ENCODE results near the gene WDR7.
"Not testable (repeated sequence)": the region's sequence is repeated elsewhere in the genome, so short reads cannot be mapped to it uniquely, and the experiment has no call there.

The WDR7 gene

DNA sequence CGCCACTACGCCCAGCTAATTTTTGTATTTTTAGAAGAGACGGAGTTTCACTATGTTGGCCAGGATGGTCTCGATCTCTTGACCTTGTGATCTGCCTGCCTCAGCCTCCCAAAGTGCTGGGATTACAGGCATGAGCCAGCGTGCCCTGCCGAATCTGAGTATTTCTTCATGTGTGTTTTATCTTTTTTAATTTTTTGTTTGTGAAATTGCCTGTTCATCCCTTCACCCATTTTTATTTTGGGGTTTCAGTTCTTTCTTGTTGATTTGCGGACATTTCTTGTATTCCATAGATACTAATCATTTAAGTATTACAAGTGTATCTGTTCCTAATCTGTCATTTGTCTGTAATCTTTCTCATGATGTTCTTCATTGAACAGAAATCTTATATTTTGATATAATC lies 3.1 kb downstream of the WDR7 start:
- not testable (repeated sequence) for DNase-seq (ENCODE audit: low spot score)

DNA sequence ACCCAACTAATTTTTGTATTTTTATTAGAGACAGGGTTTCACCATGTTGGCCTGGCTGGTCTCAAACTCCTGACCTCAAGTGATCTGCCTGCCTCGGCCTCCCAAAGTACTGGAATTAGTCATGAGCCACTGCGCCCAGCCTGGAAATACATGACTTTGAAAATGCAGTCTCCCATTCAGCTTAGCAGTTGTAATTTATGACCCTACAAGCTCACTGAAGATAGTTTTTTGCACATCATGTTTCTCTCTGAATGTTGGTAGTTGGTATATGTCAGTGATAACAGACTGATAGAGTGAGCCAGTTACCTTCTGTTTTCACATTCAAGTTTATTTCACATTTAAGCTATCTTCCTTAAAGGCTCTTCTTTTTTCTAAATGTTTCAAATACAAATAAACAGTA lies 7.1 kb downstream of the WDR7 start:
- no peak for DNase-seq (ENCODE audit: low spot score)

DNA sequence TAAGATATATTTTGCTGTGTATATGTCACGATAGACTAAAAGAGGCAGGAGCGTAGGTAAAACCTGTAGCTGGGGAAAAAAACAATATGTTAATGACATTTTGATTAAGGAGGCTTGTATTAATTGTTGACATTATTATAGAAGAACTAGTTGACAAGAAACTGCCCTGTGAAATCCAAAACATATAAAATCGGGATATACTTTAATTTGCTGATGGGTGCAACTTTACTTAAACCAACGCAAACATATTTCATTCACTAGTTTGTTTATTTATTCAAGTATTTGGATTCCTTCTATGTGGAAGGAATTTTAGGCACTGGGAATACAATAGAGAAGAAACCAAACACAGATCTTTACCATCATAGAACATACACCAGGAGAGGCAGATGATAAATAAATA lies 8.0 kb downstream of the WDR7 start:
- no peak for DNase-seq (ENCODE audit: low spot score)

DNA sequence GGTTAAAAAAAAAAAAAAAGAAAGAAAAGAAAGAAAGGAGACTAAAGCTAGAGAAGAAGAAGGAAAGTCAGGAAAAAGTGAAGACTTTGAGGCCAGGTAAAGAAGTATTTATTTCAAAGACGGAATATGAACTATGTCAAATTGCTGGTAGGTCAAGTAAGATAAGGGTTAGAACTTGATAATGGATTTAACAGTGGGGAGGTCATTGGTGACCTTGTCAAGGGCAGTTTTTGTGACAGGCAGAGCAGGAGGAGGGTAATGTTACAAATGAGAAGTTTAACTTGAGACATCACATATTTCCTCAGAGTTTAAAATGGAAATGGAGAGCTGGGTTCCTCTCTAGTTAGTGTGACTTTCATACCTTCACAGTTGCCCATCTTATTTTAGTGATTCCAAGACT lies 9.5 kb downstream of the WDR7 start:
- DNase-seq (ENCODE audit: low spot score) = no peak

DNA sequence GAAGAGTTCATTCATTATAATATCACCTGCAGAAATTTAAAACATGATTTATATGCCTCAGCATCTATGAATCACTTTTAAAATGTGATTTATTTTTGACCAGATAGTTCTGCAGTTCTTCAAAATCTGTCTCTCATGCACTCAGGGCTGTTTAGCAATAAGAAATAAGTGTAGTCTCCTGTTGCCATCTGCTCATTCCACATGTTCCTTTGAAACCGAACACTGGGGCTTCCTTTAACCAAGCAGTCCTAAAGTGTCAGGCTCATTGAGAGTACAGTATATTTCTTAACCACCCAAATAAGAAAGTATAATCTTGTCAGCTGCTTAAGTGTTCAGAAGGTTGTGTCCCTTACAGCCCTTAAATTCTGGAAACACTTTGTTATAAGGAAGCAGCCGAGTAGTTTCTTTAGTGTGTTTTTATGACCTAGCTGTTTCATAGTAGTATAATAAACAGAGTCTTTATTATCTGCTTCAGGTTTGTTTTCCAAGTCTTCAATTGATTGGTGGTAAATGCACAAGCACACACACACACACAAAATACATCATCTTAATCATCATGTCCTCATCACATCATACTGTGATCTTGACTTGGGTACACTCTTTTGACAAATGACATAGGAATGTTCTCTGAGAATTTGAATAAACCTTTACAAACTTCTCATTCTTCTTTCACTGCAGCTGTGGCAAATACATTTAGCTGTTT lies 10.4 kb downstream of the WDR7 start:
- DNase-seq (ENCODE audit: low spot score) = no peak

DNA sequence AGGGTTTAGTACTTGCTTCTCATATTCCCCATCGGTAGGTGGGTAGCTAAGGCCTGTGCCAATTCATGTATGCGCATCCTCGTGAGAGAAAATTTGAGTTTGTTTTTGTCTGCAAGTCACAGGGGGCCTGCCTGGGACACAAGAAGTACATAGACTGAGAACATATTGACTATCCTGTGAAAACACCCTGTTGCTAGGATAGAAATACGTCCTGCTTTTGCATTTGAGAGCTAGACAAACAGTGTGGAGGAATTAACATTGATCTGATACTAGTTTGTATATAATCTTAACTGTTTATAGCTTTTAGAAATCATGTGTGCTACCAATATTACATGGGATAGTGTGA lies 10.9 kb downstream of the WDR7 start:
- DNase-seq (ENCODE audit: low spot score) = no peak

DNA sequence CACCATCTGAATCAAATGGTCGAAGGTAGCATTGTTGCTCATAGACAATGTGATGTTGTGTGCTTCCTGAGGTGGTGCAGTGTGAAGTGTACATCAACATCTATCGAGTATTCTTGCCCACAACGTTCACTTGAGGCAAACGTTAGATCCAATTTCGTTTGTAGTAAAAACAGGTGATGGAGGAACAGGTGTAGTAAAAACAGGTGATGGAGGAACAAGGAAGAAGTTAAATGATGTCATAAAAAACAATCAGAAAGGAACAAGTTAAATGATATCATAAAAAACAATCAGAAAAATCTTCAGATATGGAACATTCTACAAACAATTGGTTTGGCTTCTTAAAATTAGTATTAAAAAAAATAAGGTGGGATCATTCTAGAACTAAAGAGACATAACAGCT lies 11.3 kb downstream of the WDR7 start:
- DNase-seq (ENCODE audit: low spot score) = no peak

DNA sequence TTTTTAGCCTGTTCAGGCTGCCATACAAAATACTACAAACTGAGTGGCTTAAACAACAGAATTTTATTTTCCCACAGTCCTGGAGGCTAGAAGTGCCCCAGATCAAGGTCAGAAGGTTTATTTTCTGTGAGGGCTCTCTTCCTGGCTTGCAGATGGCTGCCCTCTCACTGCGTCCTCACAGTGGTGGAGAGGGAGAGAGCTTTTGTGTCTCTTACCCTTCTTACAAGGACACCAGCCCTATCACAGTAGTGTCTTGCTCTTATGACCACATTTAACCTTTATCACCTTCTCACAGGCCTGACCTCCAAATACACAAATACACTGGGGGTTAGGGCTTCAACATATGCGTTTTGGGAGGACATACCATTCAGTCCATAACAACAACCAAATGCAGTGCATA lies 11.7 kb downstream of the WDR7 start:
- no peak for DNase-seq (ENCODE audit: low spot score)

DNA sequence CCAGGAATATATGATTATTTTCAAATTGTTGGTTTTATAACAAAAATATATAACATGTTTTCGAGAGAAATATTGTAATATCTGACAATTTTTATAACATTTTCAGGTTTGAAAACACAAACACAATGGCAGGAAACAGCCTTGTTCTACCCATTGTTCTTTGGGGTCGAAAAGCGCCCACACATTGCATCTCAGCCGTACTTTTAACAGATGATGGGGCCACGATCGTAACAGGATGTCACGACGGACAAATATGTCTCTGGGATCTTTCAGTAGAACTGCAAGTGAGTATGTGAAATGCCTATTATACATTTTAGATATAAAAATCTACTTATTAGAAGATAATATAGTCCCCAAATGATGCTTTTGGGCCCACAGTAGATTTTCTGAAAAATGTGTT lies 21.2 kb downstream of the WDR7 start:
- no peak for DNase-seq (ENCODE audit: low spot score)

DNA sequence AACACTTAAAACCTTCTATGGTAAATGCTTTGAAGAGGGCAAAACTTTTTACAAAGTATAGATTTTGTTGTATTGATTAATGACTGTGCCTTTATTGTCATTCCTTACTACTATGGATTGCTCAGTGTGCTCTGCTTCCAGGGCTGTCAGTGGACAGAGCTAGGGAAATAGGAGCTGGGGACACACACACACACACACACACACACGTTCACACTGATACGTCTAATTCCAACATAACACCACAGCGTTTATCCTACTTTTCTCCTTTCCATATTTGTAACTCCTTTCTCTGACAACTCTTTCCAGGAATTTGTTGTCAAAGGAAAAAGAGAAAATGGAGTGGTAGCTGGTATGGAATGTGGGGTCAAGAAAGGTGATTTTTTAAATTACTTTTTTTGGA lies 21.8 kb downstream of the WDR7 start:
- DNase-seq (ENCODE audit: low spot score) = no peak

DNA sequence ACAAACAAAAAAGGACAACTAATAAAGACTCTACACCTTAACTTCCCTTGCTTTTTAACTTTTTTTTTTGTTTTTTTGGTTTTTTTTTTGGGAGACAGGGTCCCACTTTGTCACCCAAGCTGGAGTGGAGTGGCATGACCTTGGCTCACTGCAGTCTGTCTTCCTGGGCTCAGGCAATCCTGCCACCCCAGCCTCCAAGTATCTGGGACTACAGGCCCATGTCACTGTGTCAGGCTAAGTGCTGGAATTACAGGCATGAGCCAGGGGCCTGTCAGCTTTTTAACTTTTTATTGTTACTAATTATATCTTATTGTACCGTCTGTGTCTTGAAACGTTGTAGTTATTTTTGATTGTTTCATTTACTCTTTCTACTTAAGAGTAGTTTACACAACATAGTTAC lies 25.5 kb downstream of the WDR7 start:
- no peak for DNase-seq (ENCODE audit: low spot score)

DNA sequence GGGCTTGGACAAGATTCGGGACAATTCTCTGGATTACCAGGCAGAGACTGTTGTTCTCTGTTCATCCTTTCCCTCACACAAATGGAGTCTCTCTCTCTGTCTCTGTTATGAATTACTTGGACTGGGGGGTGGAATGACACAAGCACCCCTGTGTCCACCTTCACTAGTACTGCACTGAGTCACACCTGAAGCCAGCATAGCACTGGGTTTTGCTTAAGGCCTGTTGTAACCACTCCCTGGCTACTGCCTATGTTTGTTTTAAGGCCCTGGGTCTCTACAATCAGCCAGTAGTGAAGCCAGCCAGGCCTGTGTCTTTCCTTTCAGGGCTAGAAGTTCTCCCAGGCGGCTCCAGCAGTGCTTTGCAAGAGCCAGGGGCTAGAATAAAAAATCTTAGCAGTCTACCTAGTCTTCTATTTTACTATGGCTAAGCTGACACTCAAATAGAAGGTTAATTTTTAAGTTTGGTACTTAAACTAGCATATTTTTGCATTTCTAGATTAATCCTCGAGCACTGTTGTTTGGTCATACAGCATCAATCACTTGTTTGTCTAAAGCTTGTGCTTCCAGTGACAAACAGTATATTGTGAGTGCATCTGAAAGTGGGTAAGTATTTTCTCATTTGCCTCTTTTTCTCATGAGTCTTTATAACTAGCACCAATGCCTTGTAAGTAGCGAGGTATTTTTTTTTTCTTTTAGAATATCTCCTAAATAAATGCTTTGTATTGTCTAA lies 27.8 kb downstream of the WDR7 start:
- DNase-seq (ENCODE audit: low spot score) = no peak

DNA sequence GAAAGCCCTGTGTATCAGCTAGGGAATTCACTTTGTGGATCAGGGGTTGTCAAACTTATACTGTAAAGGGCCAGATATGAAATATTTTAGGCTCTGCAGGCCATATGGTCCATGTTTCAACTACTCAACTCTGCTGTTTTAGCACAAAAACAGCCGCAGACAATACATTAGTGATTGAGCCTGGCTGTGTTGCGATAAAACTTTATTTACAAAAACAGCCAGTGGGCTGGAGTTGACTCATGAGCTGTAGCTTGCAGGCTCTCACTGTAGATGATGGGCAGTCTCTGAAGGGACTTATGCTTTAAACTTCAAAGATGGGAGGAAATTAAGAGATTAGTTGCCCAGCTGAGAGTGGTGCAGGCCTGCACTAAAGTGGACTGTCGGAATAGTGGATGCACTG lies 33.1 kb downstream of the WDR7 start:
- no peak for DNase-seq (ENCODE audit: low spot score)

DNA sequence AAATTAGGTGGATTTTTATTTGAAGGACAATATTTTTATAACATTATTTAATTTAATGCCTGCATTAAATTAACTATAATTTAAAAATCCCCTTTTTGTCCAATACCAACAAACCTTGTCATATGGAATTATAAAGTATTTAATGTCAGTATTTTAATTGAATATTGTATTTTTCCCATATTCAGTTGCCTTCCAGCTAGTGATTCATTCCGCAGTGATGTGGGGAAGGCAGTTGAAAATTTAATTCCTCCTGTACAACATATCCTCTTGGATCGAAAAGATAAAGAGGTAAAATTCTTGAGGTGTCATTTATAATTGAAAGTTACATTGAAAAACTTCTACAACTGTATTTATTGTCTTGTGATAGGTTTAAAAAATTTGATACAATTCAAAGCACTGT lies 40.4 kb downstream of the WDR7 start:
- no peak for DNase-seq (ENCODE audit: low spot score)

DNA sequence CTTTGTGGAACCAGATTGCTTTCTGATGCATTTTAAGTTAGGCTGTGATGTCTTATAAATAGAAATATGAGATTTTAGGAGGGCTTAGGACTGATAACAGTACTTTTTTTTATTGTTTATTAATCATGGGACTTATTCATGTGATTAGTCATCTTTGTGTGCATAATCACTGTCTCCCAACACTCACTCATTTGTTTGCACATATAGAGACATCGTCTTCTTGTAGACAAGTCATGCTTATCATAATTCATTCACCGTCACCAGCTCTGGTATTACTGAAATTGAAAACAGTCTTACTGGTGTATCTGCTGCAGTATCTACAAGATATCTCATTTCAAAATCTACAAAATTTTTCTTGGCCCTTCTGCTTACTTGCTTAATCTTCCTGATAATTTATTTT lies 45.8 kb downstream of the WDR7 start:
- peak; percentile 7 for DNase-seq (ENCODE audit: low spot score)

DNA sequence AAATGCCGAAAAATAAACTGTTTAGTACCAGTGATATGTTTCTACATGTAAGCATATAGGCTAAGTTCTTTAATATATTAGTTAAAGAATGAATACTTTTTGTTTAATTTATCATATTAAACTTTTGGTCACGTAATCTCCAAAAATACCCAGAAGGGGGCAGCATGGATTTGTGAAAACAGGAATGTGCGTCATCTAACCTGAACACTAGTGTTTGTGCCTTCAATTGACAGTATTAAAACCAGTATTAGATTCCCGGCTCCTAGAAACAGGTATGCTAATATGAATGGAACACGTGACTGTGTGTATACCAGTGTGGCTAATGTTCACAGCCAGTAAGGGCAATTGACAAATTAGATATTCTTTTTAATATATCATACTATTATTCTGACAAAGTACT lies 51.8 kb downstream of the WDR7 start:
- peak; percentile 19 for DNase-seq (ENCODE audit: low spot score)

DNA sequence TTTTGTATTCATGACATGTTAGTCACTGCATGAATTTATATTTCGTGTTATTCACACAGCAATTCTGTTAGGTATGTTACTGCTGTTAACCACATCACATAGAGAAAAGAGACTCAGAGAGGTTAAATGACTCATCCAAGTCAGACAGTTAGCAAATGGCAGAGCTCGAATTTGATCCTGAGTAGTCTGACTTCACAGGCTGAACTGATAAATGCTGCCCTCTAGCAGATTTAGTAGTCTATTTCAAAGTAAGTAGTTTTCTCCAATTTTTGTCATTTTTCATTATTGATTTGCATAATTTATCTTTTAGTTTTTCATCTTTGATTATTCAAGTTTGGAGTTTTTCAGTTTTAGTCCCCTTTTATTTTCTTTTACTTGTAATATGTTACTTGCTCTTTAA lies 58.3 kb downstream of the WDR7 start:
- peak; percentile 68 for DNase-seq (ENCODE audit: low spot score)

DNA sequence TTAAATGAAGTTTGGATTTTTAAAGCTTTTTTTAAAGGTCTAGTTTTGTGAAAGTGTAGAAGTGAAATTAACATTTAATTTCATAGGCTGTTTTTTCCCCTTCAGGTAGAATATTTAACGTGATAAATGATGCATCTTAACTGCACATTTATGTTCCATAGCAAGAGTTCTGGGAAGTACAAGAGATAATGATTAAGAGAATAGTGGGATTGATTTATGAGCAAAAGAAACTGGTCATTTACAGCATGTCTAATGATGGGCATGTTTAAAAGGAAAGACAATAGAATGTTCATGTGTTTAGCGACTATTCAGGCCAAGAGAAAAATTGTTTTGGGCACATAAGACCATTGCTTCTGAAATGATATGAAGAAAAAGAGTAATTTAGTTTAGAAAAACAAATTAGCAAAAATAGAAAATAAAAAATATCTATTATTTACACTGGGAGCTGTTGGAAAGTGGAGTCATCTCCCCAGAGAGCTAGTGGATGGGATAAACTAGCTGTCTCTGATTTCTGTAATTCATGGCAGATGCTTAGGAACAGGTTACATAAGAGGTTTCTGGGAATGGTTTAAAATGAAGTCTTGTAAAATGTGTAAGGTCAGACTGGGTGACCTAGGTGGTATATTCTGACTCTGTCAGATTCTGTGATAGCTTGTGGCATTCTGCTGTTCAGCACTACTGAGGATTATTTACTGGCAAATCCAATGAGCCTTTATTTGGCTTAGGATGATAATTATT lies 60.7 kb downstream of the WDR7 start:
- DNase-seq (ENCODE audit: low spot score) = no peak

DNA sequence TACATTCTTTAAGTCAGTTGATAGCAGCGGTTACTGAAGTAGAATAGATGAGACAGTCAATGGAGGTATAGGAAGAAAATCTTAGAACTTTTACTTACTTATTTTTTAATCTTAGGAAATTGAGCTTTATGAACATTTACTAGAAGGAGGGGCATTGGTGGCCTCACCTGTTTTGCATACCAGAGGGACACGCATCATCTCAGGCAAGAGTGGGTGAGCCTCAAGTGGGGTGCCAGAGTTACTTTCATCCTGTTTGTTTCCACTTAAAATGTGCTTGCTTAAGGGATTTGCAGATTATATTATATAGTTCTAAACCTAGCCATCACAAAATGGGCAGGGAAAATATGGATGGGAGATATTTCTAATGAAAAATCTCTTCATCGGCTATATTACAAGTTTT lies 61.6 kb downstream of the WDR7 start:
- DNase-seq (ENCODE audit: low spot score) = no peak

DNA sequence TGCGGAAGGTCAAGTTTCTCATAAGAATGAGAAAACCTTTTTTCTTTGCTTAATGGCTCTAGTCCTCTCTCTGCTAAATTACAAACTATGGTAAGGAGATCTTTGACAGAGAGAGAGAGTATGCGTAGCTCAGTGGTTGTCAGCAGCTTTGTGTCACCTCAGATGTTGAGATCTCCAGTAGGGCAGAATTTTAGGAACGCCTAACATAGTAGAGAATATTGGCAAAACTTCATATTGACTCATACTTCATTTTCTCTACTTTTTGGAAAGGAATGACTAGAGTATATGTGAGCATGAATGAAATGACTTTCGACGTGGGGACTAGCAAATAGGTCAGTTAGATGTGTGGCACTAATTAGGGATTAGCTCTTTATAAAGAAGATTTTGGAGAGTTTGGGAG lies 64.0 kb downstream of the WDR7 start:
- DNase-seq (ENCODE audit: low spot score) = no peak

DNA sequence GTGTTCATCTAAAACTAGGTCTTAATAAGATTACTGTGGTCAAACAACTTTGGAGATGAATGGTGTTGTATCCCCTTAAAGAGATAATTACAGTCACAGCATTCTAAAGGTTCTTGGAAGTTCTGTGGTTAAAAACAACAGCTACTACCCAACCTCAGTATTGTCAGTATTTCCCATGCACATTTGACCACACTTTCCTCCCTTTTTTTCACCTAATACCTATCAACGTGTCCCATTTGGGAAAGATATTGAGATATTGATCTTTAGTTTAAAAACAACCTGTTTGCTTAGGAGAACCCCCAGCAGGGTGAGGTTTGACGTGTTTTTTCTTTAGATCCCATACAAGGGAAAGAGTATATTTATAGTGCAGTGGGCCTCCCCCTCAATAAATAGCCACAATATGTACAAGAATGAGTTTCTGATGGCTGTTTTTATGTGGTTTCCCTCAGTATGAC lies 65.6 kb downstream of the WDR7 start:
- no peak for DNase-seq (ENCODE audit: low spot score)

DNA sequence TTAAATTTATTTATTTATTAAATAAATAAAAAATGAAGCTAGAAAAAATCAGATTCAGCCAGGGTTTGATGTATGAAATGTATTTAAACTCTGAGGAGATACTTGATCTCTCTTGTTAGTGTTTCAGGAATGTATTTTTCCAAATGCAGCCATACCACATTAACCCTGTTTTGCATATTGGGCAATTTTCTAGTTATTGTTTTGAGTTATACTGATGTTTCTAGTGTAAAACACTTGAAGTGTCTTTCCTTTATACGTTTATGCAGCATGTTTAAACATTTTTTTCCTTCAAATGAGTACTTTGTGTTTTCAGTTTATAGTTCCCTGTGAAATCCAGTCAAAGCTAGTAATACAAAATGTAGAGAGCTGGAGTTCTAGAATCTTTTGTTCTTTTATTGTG lies 69.9 kb downstream of the WDR7 start:
- DNase-seq (ENCODE audit: low spot score) = no peak

DNA sequence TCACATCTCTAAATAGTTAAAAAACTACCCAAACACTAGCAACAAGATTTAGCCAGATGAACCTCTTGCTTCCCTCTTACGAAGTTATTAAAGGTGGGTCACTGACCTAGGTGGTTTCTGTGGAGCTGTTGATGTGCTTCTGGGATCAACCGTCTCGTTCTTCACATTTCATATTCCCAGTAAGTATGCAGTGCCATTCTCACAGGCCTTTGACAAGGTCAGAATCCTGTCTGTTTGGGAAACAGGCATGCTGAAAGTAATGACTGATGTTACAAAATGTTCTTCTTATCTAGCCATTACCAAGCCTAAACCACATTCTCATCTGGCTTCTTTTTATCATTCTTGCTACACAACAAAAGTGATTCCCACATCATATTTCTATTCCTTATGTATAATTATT lies 70.3 kb downstream of the WDR7 start:
- DNase-seq (ENCODE audit: low spot score) = no peak
